ENCODE results near the gene BPIFB4. TPM values are rescaled to one million over a fixed set of nuclear protein-coding genes. Genes with fewer than 3 reads are reported as not detected.
"Not testable (repeated sequence)": the region's sequence is repeated elsewhere in the genome, so short reads cannot be mapped to it uniquely, and the experiment has no call there.

BPIFB4 gene
- total RNA-seq, 1 donor from 2014 or later, result not detected

DNA sequence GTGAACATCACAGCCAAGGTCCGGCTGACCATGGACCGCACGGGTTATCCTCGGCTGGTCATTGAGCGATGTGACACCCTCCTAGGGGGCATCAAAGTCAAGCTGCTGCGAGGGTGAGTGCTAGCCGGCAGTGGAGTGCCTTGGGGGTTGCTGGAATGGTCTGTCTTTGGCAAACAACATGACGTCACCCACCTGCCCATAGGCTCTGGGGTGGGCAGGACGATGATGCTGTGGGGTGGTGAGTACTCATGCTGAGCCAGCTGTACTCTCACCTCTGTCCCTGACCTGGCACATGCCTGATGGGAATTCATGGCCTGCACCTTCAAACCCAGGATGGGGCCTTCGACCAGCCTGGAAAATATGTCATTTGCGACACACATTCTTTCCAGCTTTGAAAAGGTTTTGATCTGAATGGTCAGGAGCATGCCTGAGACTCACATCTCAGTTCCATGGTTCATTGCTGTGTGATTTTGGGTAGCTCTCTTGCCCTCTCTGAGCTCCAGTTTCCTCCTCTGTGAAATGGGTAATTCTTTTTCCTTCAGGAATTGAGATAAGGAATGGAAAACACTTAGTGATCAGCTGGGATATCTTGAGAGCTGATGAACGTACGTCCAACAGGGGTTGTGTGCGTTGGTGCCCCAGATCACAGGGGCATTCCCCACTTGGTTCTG, 6.7 kb downstream of the BPIFB4 start:
- DNase-seq (ENCODE audit: low spot score), result no peak

DNA sequence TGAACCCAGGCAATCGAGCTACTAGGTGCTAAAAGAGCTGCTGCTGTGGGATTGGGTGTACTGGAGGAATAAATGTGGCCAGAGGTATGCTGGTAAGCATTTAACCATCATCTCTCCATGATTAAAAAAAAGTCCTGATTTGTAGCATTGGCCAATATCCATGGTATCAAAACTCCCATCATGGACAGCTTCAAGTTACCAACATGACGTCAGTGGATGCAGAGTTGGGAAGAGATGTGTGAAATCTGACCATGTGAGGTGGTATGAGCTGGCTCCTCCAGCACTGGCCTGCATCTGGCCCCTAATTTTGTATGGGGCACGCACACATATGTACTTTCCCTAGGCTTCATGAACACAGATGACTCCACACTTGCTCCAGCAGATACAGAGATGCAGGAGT, 11.7 kb downstream of the BPIFB4 start:
- DNase-seq (ENCODE audit: low spot score), result no peak

DNA sequence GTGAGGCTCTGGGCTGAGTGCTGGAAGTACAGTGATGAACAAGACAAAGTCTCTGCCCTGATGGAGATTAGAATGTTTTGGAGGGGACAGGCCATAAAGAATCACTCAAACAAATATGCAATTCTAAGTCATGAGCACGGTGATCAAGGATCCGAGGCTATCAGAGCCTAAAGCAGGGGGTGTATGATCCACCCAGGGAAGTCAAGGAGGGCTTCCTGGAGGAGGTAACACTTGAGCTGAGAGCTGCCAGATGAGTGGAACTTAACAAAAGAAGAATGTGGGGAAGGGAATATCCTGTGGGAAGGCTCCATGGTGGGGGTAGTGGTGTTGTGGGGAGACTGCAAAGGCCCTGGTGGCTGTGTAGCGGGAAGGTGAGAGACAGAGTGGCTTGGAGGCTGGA, 12.2 kb downstream of the BPIFB4 start:
- no peak for DNase-seq (ENCODE audit: low spot score)

DNA sequence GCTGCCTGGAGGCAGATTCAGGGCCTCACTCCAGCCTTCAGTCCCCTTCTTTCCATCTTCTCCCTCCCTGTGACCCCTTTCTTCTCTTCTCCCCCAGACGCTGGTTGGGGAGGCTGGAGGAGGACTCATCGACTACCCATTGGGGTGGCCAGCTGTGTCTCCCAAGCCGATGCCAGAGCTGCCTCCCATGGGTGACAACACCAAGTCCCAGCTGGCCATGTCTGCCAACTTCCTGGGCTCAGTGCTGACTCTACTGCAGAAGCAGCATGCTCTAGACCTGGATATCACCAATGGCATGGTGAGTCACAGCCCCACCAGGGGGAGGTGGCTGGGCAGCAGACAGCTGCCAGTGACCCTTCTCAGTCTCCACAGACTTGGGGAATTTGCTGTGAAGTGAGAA, 12.9 kb downstream of the BPIFB4 start:
- DNase-seq (ENCODE audit: low spot score), result no peak

DNA sequence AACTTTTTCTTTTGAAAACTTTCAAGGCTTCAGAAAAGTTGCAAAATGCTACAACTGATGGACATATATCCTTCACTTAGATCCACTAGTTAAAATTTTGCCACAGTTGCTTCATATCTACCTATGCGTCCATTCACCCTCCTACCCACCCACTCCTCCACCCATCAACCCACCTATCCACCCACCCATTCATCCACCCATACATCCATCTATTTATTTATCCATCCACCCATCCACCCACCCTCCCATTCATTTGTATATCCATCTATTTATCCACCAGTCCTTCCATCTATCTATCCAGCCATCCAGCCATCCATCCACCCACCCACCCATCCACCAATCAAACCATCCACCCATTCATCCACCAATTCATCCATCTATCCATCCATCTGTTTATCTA, 13.6 kb downstream of the BPIFB4 start:
- no peak for DNase-seq (ENCODE audit: low spot score)

DNA sequence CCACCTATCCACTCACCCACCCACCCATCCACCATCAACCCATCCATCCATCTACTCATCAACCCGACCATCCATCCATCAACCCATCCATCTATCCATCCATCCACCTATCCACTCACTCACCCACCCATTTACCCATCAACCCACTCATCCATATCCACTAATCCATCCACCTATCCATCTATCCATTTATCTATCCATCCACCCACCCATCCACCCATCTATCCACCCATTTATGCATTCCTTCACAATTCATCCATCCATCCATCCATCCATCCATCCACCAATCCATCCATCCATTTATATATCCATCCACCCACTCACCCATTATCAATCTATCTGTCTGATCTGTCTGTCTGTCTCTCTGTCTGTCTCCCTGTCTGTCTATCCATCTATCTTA, 14.1 kb downstream of the BPIFB4 start:
- no peak for DNase-seq (ENCODE audit: low spot score)

DNA sequence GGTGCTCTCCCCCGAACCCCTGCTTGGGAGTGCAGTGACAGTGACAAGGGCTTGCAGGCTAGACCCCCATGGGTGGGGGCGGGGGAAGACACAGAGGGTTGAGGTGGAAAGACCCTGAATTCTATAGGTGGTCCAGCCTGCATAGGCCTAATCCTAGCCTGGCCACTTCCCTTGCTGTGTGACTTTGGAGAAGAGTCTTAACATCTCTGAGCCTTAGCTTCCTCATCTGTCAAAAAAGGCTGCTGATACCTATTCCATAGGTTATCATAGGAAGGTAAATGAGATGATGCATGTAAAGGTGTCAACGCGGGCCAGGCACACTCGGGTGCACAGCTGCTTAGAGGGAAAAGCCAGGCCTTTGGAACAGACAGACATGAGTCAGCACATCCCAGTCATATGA, 15.8 kb downstream of the BPIFB4 start:
- DNase-seq (ENCODE audit: low spot score), result no peak

DNA sequence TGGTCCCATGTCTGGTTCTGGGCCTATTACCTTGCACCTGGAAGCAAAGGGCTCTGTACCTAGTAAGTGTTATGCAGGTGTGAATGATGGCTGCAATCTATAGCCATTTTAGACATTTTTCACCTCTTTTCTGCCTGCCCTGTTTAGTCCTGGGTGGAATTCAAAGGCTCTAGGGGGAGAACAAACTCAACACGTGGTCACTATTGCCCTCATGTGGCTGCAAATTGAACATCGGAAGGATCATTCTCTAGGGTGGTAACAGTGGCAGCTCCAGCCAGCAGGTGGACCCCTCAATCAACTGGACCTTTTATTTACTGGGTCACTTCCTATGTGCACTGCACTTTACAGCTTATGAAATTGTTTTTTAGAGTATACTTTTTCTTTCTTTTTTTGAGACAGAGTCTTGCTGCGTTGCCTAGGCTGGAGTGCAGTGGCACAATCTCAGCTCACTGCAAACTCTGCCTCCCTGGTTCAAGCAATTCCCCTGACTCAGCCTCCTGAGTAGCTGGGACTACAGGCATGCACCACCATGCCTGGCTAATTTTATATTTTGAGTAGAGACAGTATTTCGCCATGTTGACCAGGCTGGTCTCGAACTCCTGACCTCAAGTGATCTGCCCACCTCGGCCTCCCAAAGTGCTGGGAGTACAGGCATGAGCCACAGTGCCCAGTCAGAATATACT, 16.6 kb downstream of the BPIFB4 start:
- peak; percentile 63 for DNase-seq (ENCODE audit: low spot score)

DNA sequence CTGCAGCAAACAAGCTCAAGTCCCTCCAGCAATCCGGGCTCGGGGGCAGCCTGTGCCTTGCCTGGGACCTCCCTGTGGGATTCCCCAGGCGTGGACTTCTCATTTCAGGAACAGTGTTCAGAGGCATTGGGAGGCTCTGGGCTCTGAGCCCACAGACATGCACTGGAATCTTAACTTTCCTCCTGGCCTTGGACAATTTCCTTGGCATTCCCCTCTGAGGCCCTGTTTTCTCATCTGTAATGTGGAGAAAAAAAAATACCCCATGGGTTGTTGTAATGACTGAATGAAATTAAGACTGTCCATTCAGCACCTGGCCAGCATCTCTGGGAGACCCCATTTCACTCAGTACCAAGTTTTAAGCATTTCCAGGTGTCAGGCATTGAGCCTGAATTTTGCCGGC, 17.6 kb downstream of the BPIFB4 start:
- peak; percentile 45 for DNase-seq (ENCODE audit: low spot score)

DNA sequence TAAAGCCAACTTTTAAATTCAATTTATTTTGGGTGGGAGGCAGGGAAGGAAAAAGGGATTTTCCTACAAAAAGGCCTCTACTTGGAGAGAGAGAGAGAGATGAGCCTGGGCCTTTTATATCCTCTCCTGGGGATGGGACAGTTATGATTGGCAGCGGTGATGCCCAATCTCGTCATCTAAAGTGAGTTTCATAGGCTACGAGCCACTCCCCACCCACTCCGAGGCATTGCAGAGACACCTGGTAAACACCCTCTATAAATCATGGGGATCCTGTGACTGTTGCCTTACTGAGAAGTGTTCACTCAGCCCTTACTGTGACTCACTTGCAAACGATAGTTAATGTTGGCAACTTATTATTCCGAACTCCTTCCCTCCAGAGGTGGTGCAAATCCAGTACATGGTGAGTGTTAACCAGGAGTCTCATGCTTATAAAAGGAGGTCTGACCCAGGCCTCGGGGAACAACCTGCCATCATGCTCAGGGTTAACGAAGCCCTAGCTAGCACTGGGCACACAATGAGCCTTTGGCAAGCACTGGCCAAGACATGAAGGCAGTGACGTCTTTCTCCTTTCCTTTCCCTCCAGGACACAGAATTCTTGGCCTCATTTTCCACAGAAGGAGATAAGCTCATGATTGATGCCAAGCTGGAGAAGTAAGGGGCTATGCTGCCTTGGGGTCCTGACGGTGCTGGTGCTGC, 20.5 kb downstream of the BPIFB4 start:
- no peak for DNase-seq (ENCODE audit: low spot score)

DNA sequence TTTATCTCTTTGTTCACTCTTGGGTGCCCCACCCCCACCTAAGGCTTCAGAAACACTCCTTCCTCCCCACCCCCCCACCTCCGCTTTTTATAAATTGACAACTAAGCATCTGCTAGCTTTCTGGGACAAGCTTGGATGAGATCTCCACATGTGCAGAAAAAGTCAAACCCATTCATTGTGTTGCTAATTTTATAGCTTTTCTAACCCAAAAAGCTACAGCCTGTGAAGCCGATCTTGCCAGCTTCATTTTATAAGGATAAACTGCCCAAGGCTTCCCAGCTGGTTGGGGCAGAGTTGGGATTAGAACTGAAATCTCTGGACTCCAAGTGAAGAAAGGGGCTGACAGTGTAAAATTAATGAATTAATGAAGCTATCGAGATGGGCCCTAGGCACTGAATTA, 24.1 kb downstream of the BPIFB4 start:
- DNase-seq (ENCODE audit: low spot score), result no peak

DNA sequence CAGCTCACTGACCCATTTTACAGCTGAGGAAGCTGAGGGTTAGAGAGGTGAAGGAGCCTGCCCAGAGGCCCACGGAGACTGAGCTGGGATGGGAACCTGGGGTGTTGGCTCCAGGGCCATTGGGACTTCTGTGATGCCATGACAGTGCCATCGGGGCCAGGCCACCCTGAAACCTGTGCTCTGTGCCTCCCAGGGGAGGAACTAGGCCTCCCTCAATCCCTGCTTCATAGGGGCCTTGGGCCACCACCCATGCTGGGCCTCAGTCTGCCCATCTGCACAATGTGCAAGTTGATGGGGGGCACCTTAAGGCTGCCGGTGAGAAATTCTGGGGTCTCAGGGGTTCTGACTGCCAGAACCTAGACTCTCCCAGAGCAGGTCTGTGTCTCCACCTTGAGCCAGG, 24.9 kb downstream of the BPIFB4 start:
- DNase-seq (ENCODE audit: low spot score), result no peak

DNA sequence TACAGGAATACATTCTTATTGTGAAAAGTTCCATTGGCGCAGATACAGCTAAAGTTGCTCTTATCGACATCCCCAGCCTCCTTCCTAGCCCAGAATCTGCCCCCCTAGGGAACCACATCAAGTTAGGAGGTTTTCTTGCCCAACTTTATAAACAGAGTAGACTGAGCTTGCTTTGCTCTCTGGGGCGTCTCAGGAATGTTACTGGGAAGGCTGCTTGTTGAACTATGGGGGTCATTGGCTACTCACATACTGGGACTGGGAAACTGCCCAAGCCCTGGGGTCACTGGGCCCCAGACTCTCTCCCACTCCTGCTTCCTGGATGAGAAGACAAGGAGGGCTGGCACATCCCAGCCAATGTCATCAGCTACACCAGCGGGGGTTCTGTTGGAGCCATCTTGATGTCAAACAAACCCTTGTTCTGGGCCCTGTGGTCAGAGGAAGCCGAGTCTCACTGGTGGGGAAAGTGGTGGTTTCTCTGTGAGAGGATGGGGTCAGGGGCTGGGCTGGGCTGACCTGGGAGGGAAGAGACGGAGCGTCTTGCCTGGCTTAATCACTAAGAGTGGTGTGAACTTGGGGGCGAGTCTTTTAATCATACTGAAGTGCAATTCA, 26.0 kb downstream of the BPIFB4 start:
- no peak for DNase-seq (ENCODE audit: low spot score)

DNA sequence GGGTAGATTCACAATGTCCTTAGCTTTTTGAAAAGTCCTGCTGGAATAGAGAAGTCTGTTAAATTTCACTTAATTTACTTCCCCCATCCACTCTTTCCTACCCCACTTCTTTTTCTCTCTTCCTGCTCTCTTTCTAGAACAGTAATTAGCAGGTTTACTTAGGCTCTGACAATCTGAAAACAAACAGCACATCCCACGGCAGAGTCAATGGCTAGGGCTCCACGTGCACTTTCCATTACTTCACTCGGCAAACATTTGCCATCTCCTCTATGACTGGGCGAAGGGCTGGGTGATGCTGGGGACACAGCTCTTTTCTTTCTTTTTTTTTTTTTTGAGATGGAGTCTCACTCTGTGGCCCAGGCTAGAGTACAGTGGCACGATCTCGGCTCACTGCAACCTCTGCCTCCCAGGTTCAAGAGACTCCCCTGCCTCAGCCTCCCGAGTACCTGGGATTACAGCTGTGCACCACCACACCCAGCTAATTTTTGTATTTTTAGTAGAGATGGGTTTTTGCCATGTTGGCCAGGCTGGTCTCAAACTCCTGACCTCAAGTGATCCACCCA, 26.7 kb downstream of the BPIFB4 start:
- DNase-seq (ENCODE audit: low spot score), result not testable (repeated sequence)

DNA sequence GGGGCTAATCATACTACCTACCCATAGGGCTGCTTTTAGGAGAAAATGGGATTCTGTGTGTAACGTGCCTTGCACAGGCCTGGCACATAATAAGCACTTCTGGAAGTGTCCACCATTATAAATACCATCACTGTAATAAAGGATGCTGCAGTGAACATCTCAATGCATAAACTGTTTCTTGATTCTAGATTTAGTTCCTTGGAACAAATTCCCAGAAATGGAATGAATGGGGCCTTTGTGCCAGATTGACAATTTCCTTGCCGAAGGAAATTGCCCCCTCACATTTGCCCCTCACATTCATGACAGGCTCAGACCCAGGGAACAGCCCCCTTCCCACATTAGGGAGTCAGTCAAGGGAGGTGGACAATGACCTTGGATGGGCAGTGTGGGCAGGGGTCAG, 29.2 kb downstream of the BPIFB4 start:
- DNase-seq (ENCODE audit: low spot score), result no peak

DNA sequence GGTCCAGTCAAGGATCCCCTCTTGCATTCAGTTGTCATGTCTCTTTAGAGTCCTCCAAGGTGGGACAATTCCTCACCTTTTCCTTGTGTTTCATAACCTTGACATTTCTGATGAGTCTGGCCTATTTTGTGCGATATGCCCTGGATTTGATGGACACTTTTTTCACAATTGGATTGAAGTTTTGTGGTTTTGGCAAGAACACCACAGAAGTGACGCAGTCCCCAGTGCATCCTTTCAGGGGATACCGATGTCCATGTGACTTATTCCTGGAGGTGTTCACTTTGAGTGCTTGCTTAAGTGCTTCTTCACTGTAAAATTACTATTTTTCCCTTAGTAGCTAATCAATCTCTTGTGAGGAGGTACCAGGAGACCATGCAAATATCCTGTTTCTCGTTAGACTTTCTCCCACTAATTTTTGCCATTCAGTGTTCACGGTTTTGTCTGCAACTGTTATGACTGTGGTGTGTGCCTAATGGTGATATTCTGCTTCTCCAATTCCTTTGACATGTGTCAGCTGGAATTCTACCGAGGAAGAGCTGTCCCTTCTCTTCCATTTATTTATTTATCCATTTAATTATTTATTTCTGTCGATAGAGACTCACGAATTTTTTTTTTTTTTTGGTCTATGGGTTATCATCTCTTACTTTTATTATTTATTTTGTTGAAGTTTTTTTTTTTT, 30.8 kb downstream of the BPIFB4 start:
- no peak for DNase-seq (ENCODE audit: low spot score)

DNA sequence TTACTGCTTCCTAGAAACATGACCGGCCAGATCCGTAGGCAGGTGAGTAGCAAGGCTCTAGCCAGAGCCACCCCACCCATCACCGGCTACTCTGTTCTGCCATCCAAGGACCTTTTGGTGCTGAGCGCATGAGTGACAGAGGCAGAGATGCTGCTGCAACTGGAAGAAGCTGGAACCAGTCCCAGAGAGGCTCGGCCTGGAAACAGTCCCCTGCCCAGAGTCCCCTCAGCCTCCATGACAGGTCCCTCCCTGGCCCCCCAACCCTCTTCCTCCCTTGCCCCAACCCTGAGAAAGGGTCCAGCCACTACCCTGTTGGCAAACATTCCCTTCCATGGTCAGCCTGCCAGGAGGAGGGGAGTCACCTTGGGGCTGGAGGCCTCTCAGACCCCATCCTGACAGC, 31.9 kb downstream of the BPIFB4 start:
- DNase-seq (ENCODE audit: low spot score), result no peak

DNA sequence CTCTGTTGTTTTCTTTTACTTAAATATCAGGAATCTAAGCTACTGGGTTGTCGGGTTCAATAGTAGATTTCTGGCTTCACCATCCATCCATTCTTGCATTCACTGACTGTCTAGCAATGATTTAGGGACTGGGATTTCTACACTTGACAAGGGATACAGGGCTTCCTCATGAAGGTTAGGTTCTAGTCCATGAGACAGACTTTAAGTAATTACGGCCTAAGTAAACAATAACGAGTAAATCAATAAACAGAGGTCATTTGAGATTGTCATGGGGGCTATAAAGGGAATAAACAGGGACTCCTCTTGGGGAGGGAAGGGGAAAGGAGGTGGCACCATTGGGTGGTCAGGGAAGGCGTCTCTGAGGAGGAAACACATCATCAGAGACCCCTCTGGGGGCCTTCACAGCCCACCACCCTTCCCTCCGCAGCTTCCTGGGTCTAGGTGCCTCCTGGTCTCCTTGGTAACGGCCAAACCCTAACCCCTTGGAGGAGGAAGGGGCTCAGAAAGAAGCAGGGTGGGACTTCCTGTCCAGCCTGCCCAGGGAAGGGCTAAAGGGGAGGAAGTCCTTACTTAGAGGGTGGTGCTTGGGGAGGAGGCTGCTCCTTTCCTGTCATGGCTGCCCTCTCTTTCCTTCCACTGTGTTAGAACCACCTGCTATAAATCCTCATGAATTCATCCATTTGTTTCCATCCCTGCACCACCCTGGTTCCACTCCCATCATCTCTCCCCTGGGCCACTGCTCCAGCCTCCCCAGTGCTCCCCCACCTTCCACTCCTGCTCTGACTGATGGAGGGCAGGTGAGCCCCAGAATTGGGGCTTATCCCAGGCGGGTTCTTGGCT, 33.3 kb downstream of the BPIFB4 start:
- no peak for DNase-seq (ENCODE audit: low spot score)

DNA sequence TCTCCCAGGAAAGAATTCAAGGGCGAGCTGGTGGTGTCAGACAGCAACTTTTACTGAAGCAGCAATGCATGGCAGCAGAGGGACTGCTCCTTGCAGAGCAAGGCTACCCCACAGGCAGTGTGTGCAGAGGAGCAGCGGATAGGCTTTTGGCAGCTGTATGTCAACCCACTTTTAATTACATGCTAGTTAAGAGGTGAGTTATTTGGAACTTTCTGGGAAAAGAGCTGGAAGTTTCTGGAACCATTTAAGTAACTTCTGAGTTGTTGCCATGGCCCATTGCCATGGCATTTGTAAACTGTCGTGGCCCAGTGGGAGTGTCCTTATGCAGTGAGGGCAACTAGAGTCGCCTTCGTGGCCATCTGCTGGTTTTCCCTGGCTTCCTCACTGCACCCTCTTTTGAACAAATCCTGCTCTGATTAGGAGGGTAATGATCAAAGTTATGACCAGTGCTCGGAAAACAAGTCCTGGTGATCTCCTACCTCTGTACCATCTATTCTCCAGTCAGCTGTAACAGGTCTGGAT, 34.0 kb downstream of the BPIFB4 start:
- no peak for DNase-seq (ENCODE audit: low spot score)

DNA sequence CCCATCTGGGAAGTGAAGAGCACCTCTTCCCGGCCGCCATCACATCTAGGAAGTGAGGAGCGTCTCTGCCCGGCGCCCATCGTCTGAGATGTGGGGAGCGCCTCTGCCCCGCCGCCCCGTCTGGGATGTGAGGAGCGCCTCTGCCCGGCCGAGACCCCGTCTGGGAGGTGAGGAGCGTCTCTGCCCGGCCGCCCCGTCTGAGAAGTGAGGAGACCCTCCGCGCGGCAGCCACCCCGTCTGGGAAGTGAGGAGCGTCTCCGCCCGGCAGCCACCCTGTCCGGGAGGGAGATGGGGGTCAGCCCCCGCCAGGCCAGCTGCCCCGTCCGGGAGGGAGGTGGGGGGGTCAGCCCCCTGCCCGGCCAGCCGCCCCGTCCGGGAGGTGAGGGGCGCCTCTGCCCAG, 36.1 kb downstream of the BPIFB4 start:
- DNase-seq (ENCODE audit: low spot score), result not testable (repeated sequence)

Measured in umbilical cord (tissue), 2 donors.